ENCODE data around the gene MRPL30.

GRCh38 chr2:99140860-99141109 is 40.2 kb upstream of the MRPL30 start:
- no peak for TF ChIP-seq CTCF (IDR thresholded peaks at IDR 0.05)
- TF ChIP-seq POLR2A (IDR thresholded peaks at IDR 0.05): peak in 1 of 2 donors; percentile 77
- no peak for TF ChIP-seq EP300 (IDR thresholded peaks at IDR 0.05)
- TF ChIP-seq POLR2AphosphoS5 (IDR thresholded peaks at IDR 0.05): no peak
